ENCODE results near the gene SCGB1D1. TPM values are rescaled to one million over a fixed set of nuclear protein-coding genes. Genes with fewer than 3 reads are reported as not detected.
A peak's percentile ranks its signal among the peaks of the same experiment; 100 is the strongest.

SCGB1D1 gene
- polyA plus RNA-seq, 3 donors, result not detected

GRCh38 chr11:62172294-62172693, 17.7 kb upstream of the SCGB1D1 start:
- no peaks in the 10 kb centered on the region for H3K36me3 ChIP-seq (replicated peaks in 1 of 2; ENCODE audit: control insufficient read depth in 1 of 2, insufficient read depth in 2 of 2, low read length in 2 of 2)
- DNase-seq, result no peak
- no peaks in the 10 kb centered on the region for H4K20me1 ChIP-seq (ENCODE audit: insufficient read depth, low read length)
- 86% methylated on average over 6 of the region's 7 CpGs for WGBS (ENCODE audit: insufficient coverage)
- H3K9me3 ChIP-seq (replicated peaks in 1 of 2; ENCODE audit: control insufficient read depth in 1 of 2, insufficient read depth in 1 of 2, low read length in 2 of 2), result no peaks in the 10 kb centered on the region
- H3K27me3 Mint-ChIP-seq (ENCODE audit: low read depth in 3 of 3), result peaks cover 21 to 32% (median 23%) of the 10 kb centered on the region in 3 donors
- intact Hi-C loops (cut with micrococcal nuclease), result loop anchor here in 1 of 2 donors (5.0 kb wide), 1 partner anchor 150 kb away; no protein-coding TSS in a partner anchor
- no peak overlapping the region for H3K27ac ChIP-seq (ENCODE audit: low read depth in 1 of 2, low read length in 2 of 2)
- TF ChIP-seq, protein P1, sequence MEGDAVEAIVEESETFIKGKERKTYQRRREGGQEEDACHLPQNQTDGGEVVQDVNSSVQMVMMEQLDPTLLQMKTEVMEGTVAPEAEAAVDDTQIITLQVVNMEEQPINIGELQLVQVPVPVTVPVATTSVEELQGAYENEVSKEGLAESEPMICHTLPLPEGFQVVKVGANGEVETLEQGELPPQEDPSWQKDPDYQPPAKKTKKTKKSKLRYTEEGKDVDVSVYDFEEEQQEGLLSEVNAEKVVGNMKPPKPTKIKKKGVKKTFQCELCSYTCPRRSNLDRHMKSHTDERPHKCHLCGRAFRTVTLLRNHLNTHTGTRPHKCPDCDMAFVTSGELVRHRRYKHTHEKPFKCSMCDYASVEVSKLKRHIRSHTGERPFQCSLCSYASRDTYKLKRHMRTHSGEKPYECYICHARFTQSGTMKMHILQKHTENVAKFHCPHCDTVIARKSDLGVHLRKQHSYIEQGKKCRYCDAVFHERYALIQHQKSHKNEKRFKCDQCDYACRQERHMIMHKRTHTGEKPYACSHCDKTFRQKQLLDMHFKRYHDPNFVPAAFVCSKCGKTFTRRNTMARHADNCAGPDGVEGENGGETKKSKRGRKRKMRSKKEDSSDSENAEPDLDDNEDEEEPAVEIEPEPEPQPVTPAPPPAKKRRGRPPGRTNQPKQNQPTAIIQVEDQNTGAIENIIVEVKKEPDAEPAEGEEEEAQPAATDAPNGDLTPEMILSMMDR (IDR thresholded peaks at IDR 0.05), result no peak
- no peaks in the 10 kb centered on the region for H3K4me1 ChIP-seq (ENCODE audit: control insufficient read depth in 1 of 2, insufficient read depth in 2 of 2, low read length in 2 of 2)
- H3K9me3 Mint-ChIP-seq, result no peaks in the 10 kb centered on the region
- peaks cover 4% of the 10 kb centered on the region for H3K4me1 Mint-ChIP-seq
- H3K4me3 Mint-ChIP-seq, result peak overlapping the region in 1 of 2 donors; percentile 47
- no peak overlapping the region for H2AFZ ChIP-seq (ENCODE audit: insufficient read depth, low read depth, low read length, poor library complexity, severe bottlenecking)
- no peaks in the 10 kb centered on the region for H3K79me2 ChIP-seq (ENCODE audit: insufficient read depth, low read length)
- H3K4me2 ChIP-seq (replicated peaks; ENCODE audit: extremely low read depth, low read length, poor library complexity, severe bottlenecking), result no peak overlapping the region
- H3K36me3 Mint-ChIP-seq, result no peaks in the 10 kb centered on the region
- peaks cover 0 to 5% of the 10 kb centered on the region in 2 donors for H3K27me3 ChIP-seq (ENCODE audit: control insufficient read depth in 2 of 2, insufficient read depth in 2 of 2, low read length in 2 of 2)
- H3K9ac ChIP-seq (ENCODE audit: insufficient read depth, low read length, poor library complexity, severe bottlenecking), result no peak overlapping the region
- H3K4me3 ChIP-seq (replicated peaks in 1 of 3; ENCODE audit: low read depth in 2 of 3, low read length in 3 of 3), result no peak overlapping the region
- no peak overlapping the region for H3K27ac Mint-ChIP-seq

- TF ChIP-seq, protein P1 (IDR thresholded peaks at IDR 0.05), result no peak
- WGBS (ENCODE audit: insufficient coverage), result no CpG with 5 or more reads among the region's 3 CpGs
- H3K4me2 ChIP-seq (replicated peaks; ENCODE audit: extremely low read depth, low read length, poor library complexity, severe bottlenecking), result no peak overlapping the region
- H3K27ac ChIP-seq (ENCODE audit: low read depth in 1 of 2, low read length in 2 of 2), result no peak overlapping the region
- H2AFZ ChIP-seq (ENCODE audit: insufficient read depth, low read depth, low read length, poor library complexity, severe bottlenecking), result no peak overlapping the region
- peaks cover 0 to 5% of the 10 kb centered on the region in 2 donors for H3K27me3 ChIP-seq (ENCODE audit: control insufficient read depth in 2 of 2, insufficient read depth in 2 of 2, low read length in 2 of 2)
- no peak for DNase-seq
- H3K4me1 ChIP-seq (ENCODE audit: control insufficient read depth in 1 of 2, insufficient read depth in 2 of 2, low read length in 2 of 2), result no peaks in the 10 kb centered on the region
- no peaks in the 10 kb centered on the region for H3K9me3 ChIP-seq (replicated peaks in 1 of 2; ENCODE audit: control insufficient read depth in 1 of 2, insufficient read depth in 1 of 2, low read length in 2 of 2)
- peaks cover 19 to 25% (median 22%) of the 10 kb centered on the region in 3 donors for H3K27me3 Mint-ChIP-seq (ENCODE audit: low read depth in 3 of 3)
- H3K4me3 Mint-ChIP-seq, result no peak overlapping the region
- H3K36me3 ChIP-seq (replicated peaks in 1 of 2; ENCODE audit: control insufficient read depth in 1 of 2, insufficient read depth in 2 of 2, low read length in 2 of 2), result no peaks in the 10 kb centered on the region
- intact Hi-C loops (cut with micrococcal nuclease), result no loop called here
- H3K4me1 Mint-ChIP-seq, result no peaks in the 10 kb centered on the region
- no peaks in the 10 kb centered on the region for H4K20me1 ChIP-seq (ENCODE audit: insufficient read depth, low read length)
- no peaks in the 10 kb centered on the region for H3K79me2 ChIP-seq (ENCODE audit: insufficient read depth, low read length)
- H3K36me3 Mint-ChIP-seq, result no peaks in the 10 kb centered on the region
- H3K27ac Mint-ChIP-seq, result no peak overlapping the region
- H3K9ac ChIP-seq (ENCODE audit: insufficient read depth, low read length, poor library complexity, severe bottlenecking), result no peak overlapping the region
- no peak overlapping the region for H3K4me3 ChIP-seq (replicated peaks in 1 of 3; ENCODE audit: low read depth in 2 of 3, low read length in 3 of 3)
- H3K9me3 Mint-ChIP-seq, result no peaks in the 10 kb centered on the region
Measured at GRCh38 chr11:62176766-62177165, 13.2 kb upstream of the SCGB1D1 start.

Data from CD14-positive monocyte (primary cell).